ENCODE results near the gene TENT4A.

TENT4A gene

GRCh38 chr5:6674886-6675285 lies 38.3 kb upstream of the TENT4A start:
- H3K4me3 ChIP-seq (ENCODE audit: low read depth, low read length) = no peak overlapping the region
- DNase-seq (ENCODE audit: low read depth) = no peak
- TF ChIP-seq, protein P1, sequence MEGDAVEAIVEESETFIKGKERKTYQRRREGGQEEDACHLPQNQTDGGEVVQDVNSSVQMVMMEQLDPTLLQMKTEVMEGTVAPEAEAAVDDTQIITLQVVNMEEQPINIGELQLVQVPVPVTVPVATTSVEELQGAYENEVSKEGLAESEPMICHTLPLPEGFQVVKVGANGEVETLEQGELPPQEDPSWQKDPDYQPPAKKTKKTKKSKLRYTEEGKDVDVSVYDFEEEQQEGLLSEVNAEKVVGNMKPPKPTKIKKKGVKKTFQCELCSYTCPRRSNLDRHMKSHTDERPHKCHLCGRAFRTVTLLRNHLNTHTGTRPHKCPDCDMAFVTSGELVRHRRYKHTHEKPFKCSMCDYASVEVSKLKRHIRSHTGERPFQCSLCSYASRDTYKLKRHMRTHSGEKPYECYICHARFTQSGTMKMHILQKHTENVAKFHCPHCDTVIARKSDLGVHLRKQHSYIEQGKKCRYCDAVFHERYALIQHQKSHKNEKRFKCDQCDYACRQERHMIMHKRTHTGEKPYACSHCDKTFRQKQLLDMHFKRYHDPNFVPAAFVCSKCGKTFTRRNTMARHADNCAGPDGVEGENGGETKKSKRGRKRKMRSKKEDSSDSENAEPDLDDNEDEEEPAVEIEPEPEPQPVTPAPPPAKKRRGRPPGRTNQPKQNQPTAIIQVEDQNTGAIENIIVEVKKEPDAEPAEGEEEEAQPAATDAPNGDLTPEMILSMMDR (IDR thresholded peaks at IDR 0.05; ENCODE audit: low read depth, low read length, missing control alignments) = no peak

GRCh38 chr5:6675784-6676491 lies 37.3 kb upstream of the TENT4A start:
- no peak for DNase-seq (ENCODE audit: low read depth)
- TF ChIP-seq, protein P1 (IDR thresholded peaks at IDR 0.05; ENCODE audit: low read depth, low read length, missing control alignments) = peak; percentile 32
- H3K4me3 ChIP-seq (ENCODE audit: low read depth, low read length) = no peak overlapping the region

DNA sequence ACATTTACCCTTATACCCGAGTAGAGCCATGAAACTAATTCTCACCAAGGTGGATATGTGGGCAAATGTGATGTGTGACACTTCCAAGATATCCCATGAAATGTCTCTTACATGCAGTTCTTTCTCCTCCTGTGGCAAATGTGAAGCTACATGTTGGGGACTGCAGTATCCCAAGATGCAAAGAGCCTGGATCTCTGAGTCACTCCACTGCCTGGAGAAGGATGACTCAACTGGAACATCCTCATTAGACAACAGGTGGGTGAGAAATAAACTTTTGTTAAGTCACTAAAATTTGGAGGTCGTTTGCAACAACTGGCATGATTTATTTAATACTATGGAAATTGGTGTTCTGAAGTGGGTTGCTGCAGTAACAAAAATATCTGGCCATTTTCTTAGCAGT lies 36.5 kb upstream of the TENT4A start:
- TF ChIP-seq, protein P1 (IDR thresholded peaks at IDR 0.05; ENCODE audit: low read depth, low read length, missing control alignments) = no peak
- DNase-seq (ENCODE audit: low read depth) = no peak
- H3K4me3 ChIP-seq (ENCODE audit: low read depth, low read length) = no peak overlapping the region

DNA sequence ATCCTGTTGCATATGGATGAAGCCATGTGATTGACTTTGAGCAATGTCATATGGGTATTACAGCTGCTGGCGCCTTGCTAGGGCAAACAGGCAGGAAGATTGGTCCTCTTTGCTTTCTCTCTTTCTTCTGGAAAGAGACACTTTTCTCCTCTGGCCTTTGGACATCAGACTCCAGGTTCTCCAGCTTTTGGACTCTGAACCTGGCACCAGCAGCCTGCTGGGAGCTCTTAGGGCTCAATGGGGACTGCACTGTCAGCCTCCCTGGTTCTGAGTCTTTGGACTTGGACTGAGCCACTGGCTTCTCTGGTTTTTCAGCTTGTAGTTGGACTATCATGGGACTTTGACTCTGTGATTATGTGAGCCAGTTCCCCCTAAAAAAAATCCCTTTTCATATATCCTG lies 34.8 kb upstream of the TENT4A start:
- TF ChIP-seq, protein P1 (IDR thresholded peaks at IDR 0.05; ENCODE audit: low read depth, low read length, missing control alignments) = no peak
- H3K4me3 ChIP-seq (ENCODE audit: low read depth, low read length) = no peak overlapping the region
- no peak for DNase-seq (ENCODE audit: low read depth)

DNA sequence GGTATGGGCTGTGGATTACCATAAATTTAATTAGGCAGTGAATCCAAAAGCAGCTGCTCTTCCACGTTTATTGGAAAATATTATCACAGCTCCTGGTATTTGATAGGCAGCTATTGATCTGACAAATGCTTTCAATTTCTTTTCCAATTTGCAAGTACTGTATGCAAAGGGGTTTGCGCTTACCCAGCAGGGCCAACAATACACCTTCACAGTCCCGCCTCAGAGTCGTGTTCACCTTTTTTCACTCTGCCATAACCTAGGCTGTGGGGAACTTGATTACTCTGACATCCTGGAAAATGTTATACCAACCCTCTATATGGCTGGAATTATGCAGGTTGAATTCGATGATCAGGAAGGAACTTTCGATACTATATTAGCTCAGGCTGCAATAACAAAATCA lies 32.3 kb upstream of the TENT4A start:
- TF ChIP-seq, protein P1 (IDR thresholded peaks at IDR 0.05; ENCODE audit: low read depth, low read length, missing control alignments) = no peak
- no peak overlapping the region for H3K4me3 ChIP-seq (ENCODE audit: low read depth, low read length)
- no peak for DNase-seq (ENCODE audit: low read depth)

DNA sequence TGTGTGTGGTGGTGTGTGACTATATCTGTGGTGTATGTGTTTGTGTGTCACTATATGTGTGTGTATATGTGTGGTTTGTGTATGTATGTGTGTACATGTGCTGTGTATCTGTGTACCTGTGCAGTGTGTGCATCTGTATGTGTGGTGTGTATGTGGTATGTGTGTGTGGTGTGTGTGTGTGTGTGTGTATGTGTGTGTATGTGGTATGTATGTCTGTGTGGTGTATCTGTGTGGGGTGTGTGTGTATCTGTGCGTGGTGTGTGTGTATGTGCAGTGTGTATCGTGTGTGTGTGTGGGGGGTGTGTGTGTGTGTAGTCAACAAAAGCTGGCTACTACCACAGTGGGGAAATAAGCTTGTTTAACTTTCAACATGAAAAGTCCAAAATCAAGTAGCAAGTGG lies 31.6 kb upstream of the TENT4A start:
- no peak overlapping the region for H3K4me3 ChIP-seq (ENCODE audit: low read depth, low read length)
- DNase-seq (ENCODE audit: low read depth) = no peak
- TF ChIP-seq, protein P1 (IDR thresholded peaks at IDR 0.05; ENCODE audit: low read depth, low read length, missing control alignments) = no peak

- TF ChIP-seq, protein P1 (IDR thresholded peaks at IDR 0.05; ENCODE audit: low read depth, low read length, missing control alignments) = no peak
- no peak for DNase-seq (ENCODE audit: low read depth)
- no peak overlapping the region for H3K4me3 ChIP-seq (ENCODE audit: low read depth, low read length)
Measured at GRCh38 chr5:6682239-6682638, 31.0 kb upstream of the TENT4A start.
